ENCODE data around the gene TIGD4.

TIGD4 gene

GRCh38 chr4:152734015-152734698 is 45.4 kb downstream of the TIGD4 start:
- no peak for TF ChIP-seq ZFX (IDR thresholded peaks at IDR 0.05; ENCODE audit: borderline replicate concordance)
- TF ChIP-seq CTCF (IDR thresholded peaks at IDR 0.05): no peak

GRCh38 chr4:152731997-152732396 is 47.5 kb downstream of the TIGD4 start:
- no peak for TF ChIP-seq ZFX (IDR thresholded peaks at IDR 0.05; ENCODE audit: borderline replicate concordance)
- no peak for TF ChIP-seq CTCF (IDR thresholded peaks at IDR 0.05)
- no peak overlapping the region for H3K27ac ChIP-seq

More at GRCh38 chr4:152734015-152734698, 45.4 kb downstream of the TIGD4 start:
- no peak overlapping the region for H3K27ac ChIP-seq

- TF ChIP-seq CTCF (IDR thresholded peaks at IDR 0.05): no peak
- TF ChIP-seq ZFX (IDR thresholded peaks at IDR 0.05; ENCODE audit: borderline replicate concordance): no peak
- H3K27ac ChIP-seq: no peak overlapping the region
Measured at GRCh38 chr4:152729466-152729865, 50.1 kb downstream of the TIGD4 start.

- no peak overlapping the region for H3K27ac ChIP-seq
- TF ChIP-seq CTCF (IDR thresholded peaks at IDR 0.05): no peak
- TF ChIP-seq ZFX (IDR thresholded peaks at IDR 0.05; ENCODE audit: borderline replicate concordance): no peak
Measured at GRCh38 chr4:152728343-152728742, 51.2 kb downstream of the TIGD4 start.

GRCh38 chr4:152727784-152728183 is 51.7 kb downstream of the TIGD4 start:
- H3K27ac ChIP-seq: no peak overlapping the region
- TF ChIP-seq ZFX (IDR thresholded peaks at IDR 0.05; ENCODE audit: borderline replicate concordance) (no peak), CTCF (IDR thresholded peaks at IDR 0.05) (no peak)

GRCh38 chr4:152724494-152724893 is 55.0 kb downstream of the TIGD4 start:
- no peak overlapping the region for H3K27ac ChIP-seq
- TF ChIP-seq ZFX (IDR thresholded peaks at IDR 0.05; ENCODE audit: borderline replicate concordance) (no peak), CTCF (IDR thresholded peaks at IDR 0.05) (no peak)

- TF ChIP-seq CTCF (IDR thresholded peaks at IDR 0.05) (no peak), ZFX (IDR thresholded peaks at IDR 0.05; ENCODE audit: borderline replicate concordance) (no peak)
- no peak overlapping the region for H3K27ac ChIP-seq
Measured at GRCh38 chr4:152723236-152723635, 56.3 kb downstream of the TIGD4 start.

Measured in 22Rv1 (cell line).